Prostate gland (tissue), 2 donors: ENCODE results near the gene ERN2.

Experiments
- POLR2A ChIP-seq: fragments of 450-650 bp; IDR thresholded peaks from one replicate; pipeline ENCODE4 v1.6.1; 2016; ENCODE audit warnings: antibody characterized with exemption, mild to moderate bottlenecking
- TF ChIP-seq, protein P1 (sequence below), 4 experiments: fragments of 200-600 bp in 2 of 4; fragments of 450-650 bp in 2 of 4; sonication (generic) in 2 of 4; IDR thresholded peaks; 1 replicate in 3 of 4; 2 replicates in 1 of 4; pipeline ENCODE4 v1.5.1; 2016 to 2019; ENCODE audit warnings: antibody characterized with exemption in 4 of 4, mild to moderate bottlenecking in 2 of 4, moderate library complexity in 2 of 4

DNA sequence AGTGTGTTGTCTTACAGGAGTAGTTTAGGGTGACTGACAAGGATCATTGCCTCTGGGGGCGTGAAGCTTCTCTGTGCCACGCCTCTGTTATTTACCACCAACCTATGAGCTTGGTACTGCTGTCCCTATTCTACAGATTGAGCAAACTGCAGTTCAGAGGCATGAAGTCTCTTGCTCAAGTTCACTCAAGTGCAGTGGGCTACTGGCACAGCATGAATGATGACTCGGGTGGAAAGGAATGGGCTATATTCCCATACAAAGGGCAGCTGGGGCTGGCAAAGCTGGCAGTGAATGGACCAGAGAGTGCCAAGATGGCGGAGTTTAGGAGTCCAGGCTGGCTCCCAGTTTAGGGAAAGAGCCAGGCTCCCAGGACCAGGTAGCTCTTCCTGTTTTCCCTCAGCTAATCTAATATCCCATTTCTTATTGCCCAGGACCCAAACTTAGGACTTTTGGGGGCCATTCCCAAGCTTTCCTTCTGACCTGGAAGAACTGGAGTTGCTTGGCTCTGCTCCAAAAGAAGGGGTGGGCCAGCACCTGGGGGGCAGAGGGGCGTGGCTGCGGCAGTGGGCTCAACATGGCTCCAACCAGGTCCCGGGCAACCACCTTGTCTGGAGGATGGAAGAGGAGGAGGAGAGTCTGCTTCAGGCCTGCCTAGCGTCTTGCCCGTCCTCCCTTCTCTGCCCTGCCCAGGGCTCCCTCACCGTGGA, 21.4 kb downstream of the ERN2 start:
- TF ChIP-seq, protein P1, sequence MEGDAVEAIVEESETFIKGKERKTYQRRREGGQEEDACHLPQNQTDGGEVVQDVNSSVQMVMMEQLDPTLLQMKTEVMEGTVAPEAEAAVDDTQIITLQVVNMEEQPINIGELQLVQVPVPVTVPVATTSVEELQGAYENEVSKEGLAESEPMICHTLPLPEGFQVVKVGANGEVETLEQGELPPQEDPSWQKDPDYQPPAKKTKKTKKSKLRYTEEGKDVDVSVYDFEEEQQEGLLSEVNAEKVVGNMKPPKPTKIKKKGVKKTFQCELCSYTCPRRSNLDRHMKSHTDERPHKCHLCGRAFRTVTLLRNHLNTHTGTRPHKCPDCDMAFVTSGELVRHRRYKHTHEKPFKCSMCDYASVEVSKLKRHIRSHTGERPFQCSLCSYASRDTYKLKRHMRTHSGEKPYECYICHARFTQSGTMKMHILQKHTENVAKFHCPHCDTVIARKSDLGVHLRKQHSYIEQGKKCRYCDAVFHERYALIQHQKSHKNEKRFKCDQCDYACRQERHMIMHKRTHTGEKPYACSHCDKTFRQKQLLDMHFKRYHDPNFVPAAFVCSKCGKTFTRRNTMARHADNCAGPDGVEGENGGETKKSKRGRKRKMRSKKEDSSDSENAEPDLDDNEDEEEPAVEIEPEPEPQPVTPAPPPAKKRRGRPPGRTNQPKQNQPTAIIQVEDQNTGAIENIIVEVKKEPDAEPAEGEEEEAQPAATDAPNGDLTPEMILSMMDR (IDR thresholded peaks at IDR 0.05) = no peak
- TF ChIP-seq POLR2A = no peak
